CD1c-positive myeloid dendritic cell (primary cell): Measurements from ENCODE around the gene NUDT17.
A peak's percentile ranks its signal among the peaks of the same experiment; 100 is the strongest.
"Not testable (repeated sequence)": the region's sequence is repeated elsewhere in the genome, so short reads cannot be mapped to it uniquely, and the experiment has no call there.

ENCODE experiments used
- DNase-seq: peaks from one replicate; pipeline ENCODE4 v3.0.0-alpha.2; 2016; ENCODE audit errors: extremely low spot score

Gene NUDT17, protein sequence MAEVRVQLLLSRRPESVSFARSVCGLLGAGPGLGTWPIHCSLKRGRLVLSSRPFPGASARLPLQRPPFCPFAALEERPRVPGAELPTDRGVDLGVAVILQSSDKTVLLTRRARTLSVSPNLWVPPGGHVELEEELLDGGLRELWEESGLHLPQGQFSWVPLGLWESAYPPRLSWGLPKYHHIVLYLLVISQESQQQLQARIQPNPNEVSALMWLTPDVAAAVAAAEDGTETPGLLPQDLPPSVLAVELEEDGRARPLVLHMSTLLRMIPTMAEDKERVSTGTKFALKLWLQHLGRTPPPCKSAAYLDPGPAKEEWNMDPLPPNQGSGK

DNA sequence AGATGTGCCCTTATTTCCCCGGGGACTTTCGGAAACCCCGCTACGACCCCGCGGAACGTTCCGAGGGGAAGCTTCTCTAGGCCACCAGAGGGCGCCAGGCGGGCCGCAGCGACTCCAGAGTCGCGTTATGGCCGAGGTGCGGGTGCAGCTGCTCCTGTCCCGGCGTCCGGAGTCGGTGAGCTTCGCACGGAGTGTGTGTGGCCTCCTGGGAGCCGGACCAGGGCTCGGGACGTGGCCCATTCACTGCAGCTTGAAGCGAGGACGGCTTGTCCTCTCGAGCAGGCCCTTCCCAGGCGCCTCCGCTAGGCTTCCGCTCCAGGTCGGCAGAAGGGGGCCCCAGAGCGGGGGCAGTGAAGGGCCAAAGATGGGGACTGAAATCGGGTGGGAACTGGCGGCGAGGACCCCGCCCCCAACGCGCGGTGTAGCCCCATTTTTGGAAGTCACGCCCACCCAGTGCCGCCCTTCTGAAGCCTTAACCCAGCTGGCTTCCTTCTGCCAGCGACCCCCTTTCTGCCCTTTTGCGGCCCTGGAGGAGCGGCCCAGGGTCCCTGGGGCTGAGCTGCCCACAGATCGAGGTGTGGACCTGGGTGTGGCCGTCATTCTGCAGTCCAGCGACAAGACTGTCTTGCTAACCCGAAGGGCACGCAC, at the start of gene NUDT17:
TSS of gene NUDT17 (plus strand) at position 117 of the 648 bp plus-strand sequence. CDS start at position 128, 11 bp downstream.
- DNase-seq = peak; percentile 72

DNA sequence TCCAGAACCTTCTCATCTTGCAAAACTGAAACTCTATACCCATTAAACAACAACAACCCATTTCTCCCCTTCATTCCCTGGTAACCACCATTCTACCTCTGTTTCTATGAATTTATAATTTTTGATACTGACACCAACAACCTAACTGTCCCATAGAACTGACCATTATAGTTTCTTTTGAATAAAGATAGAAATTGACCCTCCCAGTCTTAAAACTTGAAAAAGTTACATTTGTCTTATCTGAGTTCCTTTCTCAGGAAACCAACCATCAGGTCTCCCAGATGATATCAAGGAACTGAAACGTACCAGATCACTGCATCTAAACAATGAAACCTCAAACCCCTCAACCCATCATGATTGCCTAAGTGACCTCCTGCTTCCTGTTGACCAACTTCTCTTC, 48.7 kb upstream of the NUDT17 start:
- peak; percentile 8 for DNase-seq

DNA sequence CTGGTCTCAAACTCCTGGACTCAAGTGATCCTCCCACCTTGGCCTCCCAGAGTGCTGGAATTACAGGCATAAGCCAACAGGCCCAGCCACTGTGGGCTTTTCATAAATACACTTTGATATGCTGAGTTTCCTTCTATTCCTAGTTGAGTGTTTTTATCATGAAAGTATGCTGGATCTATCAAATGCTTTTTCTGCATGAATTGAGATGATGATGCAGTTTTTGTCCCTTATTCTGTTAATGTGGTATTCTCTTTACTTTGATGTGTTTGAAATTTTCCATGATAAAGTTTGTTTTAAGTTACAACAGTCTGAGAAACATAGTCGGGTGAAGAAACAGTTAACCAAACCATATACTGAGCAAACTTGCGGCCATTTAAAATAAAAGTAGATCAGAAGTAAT, 45.6 kb upstream of the NUDT17 start:
- no peak for DNase-seq

DNA sequence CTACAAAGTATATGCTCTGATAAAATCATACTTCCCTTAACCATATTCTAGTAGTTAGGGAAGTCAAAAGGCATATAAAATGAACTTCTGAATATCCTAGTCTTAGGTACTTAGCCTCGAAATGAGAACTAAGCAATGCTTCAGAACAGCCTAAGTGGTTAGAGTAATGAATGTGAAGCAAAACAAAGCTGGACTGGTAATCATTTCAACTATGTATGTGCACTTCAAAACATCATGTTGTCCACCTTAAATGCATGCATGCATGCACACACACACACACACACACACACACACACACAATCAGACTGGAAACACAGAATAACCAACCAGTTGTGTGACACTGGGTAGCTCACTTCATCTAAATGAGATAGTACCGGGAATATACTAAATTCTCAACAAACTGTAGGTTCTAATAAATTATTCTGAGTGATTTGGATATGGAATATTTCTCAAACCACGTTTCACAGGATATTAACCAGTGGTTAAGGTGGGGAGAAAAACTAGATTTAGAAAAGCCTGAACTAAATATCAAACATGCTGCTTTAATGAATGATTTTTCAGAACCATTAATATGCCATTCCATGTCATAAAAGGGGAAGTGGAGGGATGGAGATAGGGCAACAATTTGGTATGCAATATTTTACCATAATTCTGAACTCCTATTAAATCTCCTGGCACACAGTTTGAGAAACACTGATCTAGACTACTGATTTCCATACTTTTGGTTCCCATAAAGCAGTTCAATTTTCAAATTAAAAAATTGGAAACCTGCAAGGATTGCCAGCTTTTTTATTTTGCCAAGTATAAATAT, 41.0 kb upstream of the NUDT17 start:
- DNase-seq = peak; percentile 5

DNA sequence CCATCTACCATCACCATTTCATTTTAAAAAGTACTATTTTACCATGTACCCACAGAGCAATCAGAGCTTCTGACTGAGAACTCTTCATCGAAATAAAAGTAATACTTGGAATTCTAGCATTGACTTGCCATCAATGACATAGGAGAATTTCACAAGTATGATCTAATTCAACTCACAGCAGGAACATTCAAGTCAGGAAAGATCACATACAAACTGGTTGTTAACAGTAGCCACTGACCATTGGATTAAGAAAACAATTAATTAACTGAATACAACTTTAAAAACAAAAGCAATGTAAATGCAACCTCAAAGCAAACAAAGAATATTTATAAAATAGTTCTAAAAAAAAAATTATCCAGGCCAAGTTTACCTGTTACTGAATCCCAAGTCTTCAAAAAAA, 40.4 kb upstream of the NUDT17 start:
- no peak for DNase-seq

DNA sequence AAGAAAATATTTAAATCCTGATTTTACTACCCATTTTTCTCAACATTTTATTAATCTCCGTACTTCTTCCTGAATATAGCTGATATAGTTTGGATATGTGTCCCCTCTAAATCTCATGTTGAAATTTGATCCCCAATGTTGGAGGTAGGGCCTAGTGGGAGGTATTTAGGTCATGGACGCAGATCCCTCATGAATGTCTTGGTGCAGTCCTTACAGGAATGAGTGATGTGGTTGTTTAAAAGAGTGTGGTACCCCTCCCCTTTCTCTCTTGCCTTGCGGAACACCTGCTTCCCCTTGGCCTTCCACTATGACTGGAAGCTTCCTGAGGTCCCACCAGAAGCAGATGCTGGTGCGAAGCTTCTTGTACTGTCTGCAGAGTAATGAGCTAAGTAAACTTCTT, 39.0 kb upstream of the NUDT17 start:
- no peak for DNase-seq

DNA sequence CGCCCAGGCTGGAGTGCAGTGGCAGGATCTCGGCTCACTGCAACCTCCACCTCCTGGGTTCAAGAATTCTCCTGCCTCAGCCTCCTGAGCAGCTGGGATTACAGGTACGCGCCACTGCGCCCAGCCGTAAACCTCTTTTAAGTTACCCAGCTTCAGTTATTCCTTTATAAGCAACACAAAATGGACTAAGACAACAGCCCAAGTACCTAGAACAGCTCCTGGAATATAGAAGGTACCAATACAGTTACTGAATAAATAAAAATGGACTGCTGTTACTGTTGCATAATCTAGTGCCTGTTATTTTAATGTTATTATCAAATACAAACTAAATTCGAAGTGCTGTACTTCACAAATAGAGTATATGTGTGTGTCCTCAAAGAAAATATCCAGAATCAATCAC, 38.6 kb upstream of the NUDT17 start:
- DNase-seq = no peak

DNA sequence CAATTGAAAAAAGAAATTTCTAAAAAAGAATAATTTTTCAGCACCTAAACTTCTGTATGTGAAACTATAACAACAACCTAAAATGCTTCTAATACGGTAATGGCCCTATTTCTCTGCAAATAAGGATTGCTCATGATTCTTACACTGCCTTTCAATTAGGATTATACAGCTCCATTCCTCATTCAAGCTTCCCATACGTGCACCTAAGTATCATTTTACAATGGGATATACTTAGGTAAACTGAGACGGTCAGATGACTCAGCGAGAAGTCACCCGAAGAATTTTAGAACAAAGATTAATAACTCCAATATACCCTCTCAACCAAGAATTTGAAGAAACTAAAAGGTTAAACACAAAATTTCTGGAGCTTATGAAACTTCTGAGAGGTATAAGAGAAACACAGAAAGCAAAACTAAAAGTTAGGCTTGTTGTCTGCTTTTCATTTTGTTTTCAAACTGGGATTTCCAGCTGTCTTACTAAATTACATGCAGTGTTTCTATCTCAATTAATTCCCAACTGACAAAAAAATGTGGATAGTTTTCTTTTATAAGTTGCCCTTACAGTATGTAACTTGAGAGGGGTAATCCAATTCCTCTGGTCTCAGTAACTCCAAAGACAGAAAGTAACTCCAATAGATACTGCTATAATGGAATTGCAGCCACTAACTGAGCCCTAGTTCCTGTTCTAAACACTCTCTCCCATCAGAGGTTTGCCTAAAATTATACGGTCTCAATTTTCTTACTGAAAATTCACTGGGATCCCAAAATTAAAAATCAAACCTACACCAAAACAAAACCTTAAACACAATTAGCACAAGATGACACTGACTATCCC, 32.2 kb upstream of the NUDT17 start:
- not testable (repeated sequence) for DNase-seq

DNA sequence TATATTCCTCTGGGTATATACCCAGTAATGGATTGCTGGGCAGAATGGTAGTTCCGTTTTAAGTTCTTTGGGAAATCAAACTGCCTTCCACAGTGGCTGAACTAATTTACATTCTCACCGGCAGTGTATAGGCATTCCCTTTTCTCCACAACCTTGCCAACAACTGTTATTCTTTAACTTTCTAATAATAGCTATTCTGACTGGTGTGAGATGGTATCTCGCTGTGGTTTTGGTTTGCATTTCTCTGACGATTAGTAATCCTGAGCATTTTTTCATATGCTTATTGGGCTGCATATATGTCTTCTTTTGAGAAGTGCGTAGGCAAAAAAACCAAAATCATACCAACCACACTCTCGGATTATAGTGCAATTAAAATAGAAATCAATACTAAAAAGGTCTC, 27.3 kb upstream of the NUDT17 start:
- not testable (repeated sequence) for DNase-seq

DNA sequence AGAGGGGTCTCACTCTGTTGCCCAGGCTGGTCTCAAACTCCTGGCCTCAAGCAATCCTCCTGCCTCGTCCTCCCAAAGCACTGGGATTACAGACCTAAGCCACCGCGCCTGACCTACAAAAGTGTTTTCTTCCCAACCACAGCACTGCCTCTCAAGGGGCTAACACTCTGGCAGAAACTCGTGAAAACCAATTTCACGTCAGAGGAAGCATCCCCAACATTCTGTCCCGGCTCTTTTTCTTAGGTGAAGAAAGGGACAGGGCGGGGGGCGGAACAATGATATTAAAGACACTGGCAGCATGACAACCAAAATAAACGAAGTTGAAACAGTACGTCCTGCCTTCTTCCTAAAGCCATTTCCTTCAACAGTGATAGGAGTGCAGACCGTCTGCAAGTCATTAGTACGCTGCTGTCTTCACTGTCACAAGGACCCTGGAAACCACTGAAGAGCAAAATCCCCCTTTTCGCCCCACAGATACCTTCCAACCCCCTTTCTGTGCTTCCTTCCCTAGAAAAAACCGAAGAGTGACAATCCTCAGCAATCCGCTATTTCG, 22.6 kb upstream of the NUDT17 start:
- not testable (repeated sequence) for DNase-seq

DNA sequence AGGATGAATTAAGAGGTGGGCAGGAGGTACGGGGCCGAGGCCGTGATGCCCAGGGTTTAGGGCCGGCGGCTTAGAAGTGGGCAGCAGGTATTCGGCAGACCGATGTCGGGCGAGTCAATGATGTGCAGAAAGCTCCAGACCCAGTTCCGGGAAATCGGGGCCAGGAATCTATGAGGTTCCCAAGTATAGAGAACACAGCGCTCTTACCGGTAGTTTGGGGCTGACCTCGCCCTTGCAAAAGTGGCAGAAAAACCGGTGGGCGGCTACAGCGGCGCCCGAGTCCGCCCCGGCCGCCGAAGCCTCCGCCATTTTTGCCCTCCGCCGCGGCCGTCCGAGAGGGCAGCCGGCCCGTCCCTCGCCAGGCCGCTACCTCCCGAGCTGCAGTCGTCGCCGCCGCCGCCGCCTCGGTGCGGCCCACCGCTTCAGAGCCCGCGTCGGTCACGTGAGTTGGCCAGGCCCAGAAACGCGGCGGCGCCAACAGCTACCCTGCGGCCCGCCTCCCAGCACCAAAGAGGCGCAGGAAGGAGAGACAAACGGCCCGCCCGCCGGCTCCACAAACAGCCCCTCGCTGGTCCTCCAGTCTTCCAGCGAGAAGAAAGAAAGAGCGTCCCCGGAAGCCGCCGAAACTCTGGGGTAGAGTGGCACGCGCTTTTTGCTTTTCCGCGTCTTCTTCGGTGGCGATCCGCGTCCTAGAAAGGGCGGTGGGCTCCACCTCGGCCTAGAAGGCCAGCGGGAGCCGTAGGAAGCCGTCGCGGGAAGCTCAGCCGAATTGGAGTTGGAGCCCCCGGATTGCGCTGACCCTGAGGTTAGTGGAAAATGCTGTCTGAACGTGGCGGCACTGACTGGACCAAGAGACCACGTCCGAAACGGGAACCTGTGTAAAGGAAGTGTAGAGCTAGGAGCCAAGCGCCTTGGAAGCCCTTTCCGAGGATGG, 21.6 kb upstream of the NUDT17 start, which contains the start of the genes POLR3C and RNF115:
TSS of gene POLR3C (plus strand) at position 636 of the 934 bp plus-strand sequence. CDS start 1,577 bp downstream, outside the sequence.
TSS of gene RNF115 (minus strand) at position 531 of the 934 bp plus-strand sequence. CDS start at position 309, 222 bp downstream.
- DNase-seq = peak; percentile 86

DNA sequence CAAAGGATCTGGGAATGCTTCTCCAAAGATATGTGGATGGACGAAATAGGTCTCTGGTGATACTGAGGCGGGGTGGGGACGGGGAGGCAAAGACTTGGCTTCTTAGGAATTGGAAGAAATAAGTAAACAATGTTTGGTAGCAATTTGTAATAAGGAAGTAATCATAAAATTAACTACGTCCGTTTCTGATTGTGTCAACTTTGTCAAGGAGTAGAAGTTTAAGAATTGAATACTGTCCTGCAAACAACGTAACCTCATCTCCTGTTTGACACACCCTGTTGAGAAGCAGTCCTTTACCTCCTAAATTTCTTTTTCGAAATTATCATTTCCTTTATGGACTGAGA, 21.0 kb upstream of the NUDT17 start:
- no peak for DNase-seq

DNA sequence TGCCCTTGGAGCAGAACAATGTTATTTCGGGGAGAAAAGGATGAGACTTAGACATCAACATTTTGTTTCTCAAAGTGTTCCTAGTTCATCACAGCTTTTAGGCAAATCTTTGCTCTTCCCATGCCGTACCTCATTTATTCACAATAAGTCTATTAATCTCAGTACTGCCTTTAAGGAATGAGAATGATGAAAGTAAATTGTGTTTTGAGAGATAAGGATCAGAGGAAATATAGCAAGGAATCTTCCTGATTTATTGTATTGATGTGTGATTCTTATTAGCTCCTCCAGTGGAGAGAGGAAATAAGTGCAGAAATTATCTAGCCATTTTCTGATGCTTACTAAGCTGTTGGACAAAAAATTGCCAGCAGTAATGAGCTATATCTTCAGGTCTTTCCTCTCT, 19.4 kb upstream of the NUDT17 start:
- no peak for DNase-seq

DNA sequence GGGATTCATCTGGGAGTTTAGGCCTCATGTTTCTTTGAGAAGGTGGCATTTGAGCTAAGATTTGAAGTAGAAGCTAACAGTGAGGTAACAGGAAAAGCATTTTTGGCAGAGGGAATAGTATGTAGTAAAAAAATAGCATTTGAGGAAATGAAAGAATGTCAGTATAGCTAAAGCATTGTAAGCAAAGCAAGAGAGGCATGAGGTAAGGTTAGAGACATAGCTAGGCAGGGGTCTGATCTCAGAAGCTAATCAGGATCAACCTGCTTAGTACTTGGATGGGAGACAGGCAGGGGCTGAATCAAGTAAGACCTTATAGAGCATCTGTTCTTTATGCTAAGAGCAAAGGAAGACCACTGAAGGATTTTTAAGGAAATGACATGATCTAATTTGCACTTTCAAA, 17.5 kb upstream of the NUDT17 start:
- DNase-seq = no peak

DNA sequence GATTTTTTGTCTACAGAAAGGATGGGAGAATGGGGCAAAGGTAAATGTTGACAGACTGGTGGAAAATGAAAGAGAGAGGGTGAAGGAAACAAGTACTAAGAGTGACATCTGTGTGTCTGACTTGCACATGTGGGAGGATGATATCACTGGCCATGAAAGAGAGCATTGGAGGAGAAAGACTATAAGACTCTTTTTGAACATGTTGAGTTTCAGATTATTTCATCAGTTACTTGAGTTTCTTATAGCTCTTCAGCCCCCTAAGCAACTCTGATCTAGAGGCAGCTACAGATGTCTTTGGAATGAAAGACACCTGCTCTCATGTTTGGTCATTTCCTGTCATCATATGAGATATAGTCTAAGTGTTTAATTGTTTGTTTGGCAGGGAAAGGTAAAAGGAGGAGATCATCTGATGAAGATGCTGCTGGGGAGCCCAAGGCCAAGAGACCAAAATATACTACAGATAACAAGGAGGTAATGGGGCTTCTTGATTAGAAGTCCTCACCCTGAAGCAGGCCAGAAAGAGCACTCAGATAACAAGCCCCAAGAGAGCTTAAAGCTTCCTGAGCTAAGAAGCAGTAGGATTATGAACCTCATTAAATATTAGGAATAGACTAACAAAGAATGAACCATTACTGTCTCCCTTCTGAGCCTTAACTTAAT, 16.9 kb upstream of the NUDT17 start:
- DNase-seq = no peak

DNA sequence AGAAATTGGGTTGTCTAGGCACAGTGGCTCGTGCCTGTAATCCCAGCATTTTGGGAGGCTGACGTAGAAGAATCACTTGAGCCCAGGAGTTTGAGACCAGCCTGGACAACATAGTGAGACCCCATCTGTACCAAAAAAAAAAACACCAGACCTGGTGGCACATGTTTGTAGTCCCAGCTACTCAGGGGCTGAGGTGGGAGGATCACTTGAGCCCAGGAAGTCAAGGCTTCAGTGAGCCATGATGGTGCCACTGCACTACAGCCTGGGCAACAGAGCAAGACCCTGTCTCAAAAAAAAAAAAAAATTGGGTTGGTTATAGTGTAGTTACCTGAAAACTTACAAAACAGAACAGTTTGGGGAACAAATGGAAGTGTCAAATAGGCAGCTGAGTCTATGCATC, 14.6 kb upstream of the NUDT17 start:
- DNase-seq = not testable (repeated sequence)

DNA sequence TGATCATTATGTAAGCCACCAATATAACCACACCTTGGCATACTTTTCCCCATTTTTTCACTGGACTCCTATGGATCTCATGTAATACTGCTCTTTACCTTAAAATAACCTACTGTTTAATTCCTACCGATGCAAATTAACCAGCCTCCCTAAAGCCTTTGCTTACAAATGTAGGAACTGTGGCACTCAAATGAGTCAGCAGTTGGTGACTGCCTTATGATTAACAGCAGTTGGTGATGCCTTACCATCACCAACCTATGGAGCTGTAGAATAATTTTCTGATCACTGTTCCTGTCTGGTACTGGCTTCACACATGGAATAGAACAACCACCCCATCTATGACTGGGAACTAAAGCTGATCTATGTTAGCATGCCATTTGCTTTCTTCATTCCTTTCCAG, 7.8 kb upstream of the NUDT17 start:
- DNase-seq = no peak

DNA sequence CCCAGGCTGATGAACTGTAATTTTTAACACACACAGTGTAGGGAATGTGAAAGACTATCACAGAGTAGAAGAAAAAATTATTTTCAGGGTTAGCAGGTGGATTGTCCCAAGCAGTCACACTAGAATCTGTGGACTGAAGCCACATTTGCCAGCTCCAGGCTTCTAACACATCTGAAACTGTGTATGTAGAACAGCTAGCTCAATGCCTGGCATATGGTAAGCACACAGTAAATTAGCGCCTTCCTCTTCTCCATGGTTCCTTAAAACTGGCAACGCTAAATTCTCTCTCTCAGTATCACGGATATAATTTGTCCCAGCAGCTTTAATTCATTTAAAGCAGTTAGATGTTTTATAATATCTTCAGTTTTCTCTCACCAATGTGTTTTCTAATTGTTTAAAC, 2.4 kb upstream of the NUDT17 start:
- no peak for DNase-seq

DNA sequence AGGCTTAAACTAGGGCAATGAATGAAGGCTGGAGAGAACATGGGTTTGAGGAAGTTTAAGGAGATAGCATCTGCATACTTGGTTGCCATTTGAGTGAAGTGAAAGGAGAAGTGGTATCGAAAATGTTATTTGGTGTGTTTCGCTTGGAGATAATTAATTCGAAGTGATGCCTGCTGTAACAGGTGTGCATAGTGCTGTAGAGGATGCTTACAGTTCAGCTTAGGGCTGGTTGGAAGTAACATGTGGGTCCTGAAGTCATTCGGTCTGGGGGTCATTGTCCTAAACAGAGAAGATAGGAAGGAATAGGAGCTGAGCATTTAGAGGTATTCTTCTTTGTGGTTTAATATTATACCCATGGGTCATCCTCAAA, 301 bp upstream of the NUDT17 start:
- peak; percentile 66 for DNase-seq

DNA sequence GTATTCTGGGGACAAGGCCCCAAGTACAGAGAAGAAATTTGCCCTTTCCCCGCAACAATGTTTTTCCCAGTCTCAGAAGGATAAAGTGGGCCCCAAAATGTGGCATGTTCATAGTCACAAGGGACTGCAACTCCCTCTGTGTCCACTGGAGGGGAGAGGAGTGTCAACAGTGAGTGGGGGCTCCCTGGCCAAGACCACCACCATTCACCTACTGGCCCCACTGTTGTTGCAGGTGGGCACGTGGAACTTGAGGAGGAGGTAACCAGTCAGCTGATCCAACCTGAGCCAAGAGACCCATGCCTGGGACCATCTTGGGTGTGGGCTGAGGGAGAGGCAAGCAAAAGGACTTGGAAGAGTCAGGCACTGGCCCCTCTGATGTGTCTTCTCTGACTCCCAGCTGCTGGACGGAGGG, 777 bp downstream of the NUDT17 start:
- peak; percentile 27 for DNase-seq
